Progenitor cell of endocrine pancreas (in vitro differentiated cells): ENCODE results near the gene RFC3. TPM values are rescaled to one million over a fixed set of nuclear protein-coding genes. Genes with fewer than 3 reads are reported as not detected.

ENCODE experiments used
- DNase-seq: peaks from one replicate; pipeline ENCODE4 v3.0.0; 2021; ENCODE audit warnings: low spot score; ENCODE audit not compliant: unreplicated experiment
- H3K27ac Mint-ChIP-seq: 2 replicates; pipeline ENCODE4 v1.8.0; 2021; ENCODE audit warnings: mild to moderate bottlenecking, moderate library complexity, mixed read lengths
- H3K27me3 Mint-ChIP-seq: 2 replicates; pipeline ENCODE4 v1.8.0; 2021; ENCODE audit warnings: mixed read lengths
- H3K36me3 Mint-ChIP-seq: 2 replicates; pipeline ENCODE4 v1.8.0; 2022; ENCODE audit warnings: mixed read lengths; ENCODE audit not compliant: insufficient read depth
- H3K4me1 Mint-ChIP-seq: 2 replicates; pipeline ENCODE4 v1.8.0; 2021; ENCODE audit warnings: low read depth, mixed read lengths
- H3K4me3 Mint-ChIP-seq: 2 replicates; pipeline ENCODE4 v1.8.0; 2021; ENCODE audit warnings: low read depth, mild to moderate bottlenecking, moderate library complexity, mixed read lengths
- H3K9me3 Mint-ChIP-seq: 2 replicates; pipeline ENCODE4 v1.8.0; 2021; ENCODE audit warnings: low read depth, mixed read lengths
- total RNA-seq: library from RNA; stranded (reverse); gene quantifications from 2 replicates; pipeline ENCODE4 v1.2.1, GENCODE V29; 2021
- TF ChIP-seq, protein P1 (sequence below): fragments of 200-600 bp; sonication (generic); IDR thresholded peaks from one replicate; pipeline ENCODE4 v1.5.0; 2021; ENCODE audit warnings: antibody characterized with exemption, mild to moderate bottlenecking; ENCODE audit not compliant: unreplicated experiment

The RFC3 gene
- total RNA-seq, 1 donor from 2014 or later = 21.1 TPM

DNA sequence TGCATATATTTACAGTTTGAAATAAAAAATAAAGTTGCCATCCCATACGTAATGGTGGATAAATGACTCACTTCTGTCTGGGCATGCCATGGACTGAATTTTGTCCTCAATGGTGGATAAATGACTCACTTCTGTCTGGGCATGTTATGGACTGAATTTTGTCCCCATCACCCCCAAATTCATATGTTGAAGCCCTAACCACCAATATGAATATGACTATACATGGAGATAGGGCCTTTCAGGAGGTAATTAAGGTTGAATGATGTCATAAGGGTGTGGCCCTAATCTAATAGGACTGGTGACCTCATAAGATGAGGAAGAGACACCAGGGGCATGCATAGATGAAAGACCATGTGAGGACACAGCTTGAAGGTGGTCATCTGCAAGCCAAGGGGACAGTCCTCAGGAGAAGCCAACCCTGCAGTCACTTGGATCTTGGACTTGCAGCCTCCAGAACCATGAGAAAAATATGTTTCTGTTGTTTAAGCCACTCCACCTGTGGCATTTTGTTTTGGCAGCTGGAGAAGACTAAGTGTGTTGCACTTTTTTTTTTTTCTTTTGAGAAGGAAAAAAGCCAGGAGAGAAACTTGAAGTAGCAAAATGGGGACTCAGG, 41.8 kb downstream of the RFC3 start:
- TF ChIP-seq, protein P1, sequence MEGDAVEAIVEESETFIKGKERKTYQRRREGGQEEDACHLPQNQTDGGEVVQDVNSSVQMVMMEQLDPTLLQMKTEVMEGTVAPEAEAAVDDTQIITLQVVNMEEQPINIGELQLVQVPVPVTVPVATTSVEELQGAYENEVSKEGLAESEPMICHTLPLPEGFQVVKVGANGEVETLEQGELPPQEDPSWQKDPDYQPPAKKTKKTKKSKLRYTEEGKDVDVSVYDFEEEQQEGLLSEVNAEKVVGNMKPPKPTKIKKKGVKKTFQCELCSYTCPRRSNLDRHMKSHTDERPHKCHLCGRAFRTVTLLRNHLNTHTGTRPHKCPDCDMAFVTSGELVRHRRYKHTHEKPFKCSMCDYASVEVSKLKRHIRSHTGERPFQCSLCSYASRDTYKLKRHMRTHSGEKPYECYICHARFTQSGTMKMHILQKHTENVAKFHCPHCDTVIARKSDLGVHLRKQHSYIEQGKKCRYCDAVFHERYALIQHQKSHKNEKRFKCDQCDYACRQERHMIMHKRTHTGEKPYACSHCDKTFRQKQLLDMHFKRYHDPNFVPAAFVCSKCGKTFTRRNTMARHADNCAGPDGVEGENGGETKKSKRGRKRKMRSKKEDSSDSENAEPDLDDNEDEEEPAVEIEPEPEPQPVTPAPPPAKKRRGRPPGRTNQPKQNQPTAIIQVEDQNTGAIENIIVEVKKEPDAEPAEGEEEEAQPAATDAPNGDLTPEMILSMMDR = no peak
- H3K4me1 Mint-ChIP-seq = no peaks in the 10 kb centered on the region
- no peak overlapping the region for H3K4me3 Mint-ChIP-seq
- no peak for DNase-seq
- H3K27me3 Mint-ChIP-seq = no peaks in the 10 kb centered on the region
- no peaks in the 10 kb centered on the region for H3K9me3 Mint-ChIP-seq
- no peak overlapping the region for H3K27ac Mint-ChIP-seq
- H3K36me3 Mint-ChIP-seq = peaks cover 4% of the 10 kb centered on the region

DNA sequence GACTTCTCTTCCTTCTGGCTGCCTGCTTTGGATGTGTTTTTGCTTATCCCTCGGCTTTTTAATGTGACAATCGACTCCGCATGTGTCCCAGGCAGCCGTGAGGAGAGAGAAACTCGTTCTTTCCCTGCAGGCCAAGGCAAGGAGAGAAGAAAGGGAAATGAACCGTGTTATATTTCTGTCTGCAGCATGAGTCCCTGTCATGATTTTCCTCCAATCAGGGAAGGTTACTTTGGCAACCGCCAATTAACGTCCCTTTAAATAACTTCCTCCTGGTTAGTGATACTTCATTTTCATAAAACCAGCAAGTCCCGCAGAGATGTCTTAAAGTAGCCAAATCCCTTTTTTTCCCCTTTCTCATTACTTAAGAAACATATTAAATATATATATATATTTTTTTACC, 42.6 kb downstream of the RFC3 start:
- TF ChIP-seq, protein P1 = no peak
- Mint-ChIP-seq H3K27ac (no peak overlapping the region), H3K9me3 (no peaks in the 10 kb centered on the region), H3K36me3 (peaks cover 4% of the 10 kb centered on the region), H3K27me3 (no peaks in the 10 kb centered on the region), H3K4me3 (no peak overlapping the region), H3K4me1 (no peaks in the 10 kb centered on the region)
- DNase-seq = no peak

DNA sequence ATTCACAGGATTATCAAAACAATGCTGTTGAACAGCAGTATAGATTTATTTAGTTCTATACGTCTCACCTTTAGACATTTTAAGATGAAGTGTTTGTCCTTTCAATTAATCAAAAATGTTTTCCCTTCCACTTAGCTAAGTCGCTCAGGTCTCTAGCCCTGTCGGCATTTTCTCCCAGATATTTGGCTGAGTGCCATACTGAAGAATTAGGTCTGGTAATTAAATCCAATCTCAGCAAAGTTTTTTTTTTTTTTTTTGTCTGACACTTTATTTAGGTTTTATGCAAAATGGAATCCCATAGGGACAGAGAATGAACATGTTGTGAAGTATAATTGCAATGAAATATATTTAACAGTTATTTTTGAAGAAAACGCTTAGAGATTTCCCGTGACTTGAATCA, 44.1 kb downstream of the RFC3 start:
- DNase-seq = no peak
- no peaks in the 10 kb centered on the region for H3K9me3 Mint-ChIP-seq
- no peak overlapping the region for H3K27ac Mint-ChIP-seq
- H3K36me3 Mint-ChIP-seq = no peaks in the 10 kb centered on the region
- TF ChIP-seq, protein P1 = no peak
- H3K4me3 Mint-ChIP-seq = no peak overlapping the region
- H3K27me3 Mint-ChIP-seq = no peaks in the 10 kb centered on the region
- H3K4me1 Mint-ChIP-seq = no peaks in the 10 kb centered on the region

DNA sequence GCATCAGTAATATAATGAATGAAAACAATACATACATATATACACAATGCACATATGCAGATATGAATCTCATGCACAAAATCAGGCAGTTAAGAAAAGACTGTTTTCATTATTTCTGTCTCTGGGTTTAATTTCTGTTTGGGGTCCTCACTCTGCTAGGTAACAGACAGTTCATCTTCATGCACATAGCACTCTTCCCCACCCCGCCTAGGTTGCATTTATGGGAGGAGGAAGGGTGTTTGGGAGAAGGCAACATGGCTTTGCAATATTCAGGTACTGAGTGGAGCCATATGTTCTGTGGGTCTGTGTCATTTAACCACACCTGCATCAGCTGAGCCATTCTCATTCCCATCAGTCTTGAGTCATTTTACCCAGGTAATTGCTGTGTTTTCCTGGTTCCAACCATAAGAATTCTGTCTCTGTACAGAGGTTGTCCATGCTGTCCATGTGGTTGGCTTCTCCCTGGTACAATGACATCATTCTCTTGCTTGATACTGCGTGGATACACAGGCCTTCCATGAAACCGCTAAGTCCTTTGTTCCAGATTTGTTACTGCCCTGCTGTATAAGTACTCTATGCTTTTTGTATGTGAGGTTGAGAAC, 45.3 kb downstream of the RFC3 start:
- no peak overlapping the region for H3K4me3 Mint-ChIP-seq
- H3K36me3 Mint-ChIP-seq = peaks cover 2% of the 10 kb centered on the region
- H3K27me3 Mint-ChIP-seq = no peaks in the 10 kb centered on the region
- H3K27ac Mint-ChIP-seq = no peak overlapping the region
- no peaks in the 10 kb centered on the region for H3K9me3 Mint-ChIP-seq
- TF ChIP-seq, protein P1 = no peak
- no peak for DNase-seq
- H3K4me1 Mint-ChIP-seq = no peaks in the 10 kb centered on the region

DNA sequence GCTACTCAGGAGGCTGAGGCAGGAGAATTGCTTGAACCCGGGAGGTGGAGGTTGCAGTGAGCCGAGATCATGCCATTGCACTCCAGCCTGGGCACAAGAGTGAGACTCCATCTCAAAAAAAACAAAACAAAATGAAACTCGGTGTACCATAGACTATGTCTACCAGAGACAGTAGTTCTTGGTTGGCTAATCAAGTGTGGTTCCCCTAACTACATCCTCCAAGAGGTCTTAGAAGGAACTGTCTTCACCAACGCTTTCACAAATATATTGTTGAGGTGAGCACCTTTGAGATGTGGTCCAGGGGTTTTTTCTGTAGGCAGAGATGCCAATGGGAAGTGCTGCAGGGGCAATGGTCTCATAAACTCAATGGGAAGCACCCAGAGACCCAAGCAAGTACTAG, 48.0 kb downstream of the RFC3 start:
- TF ChIP-seq, protein P1 = no peak
- Mint-ChIP-seq H3K4me3 (no peak overlapping the region), H3K9me3 (no peaks in the 10 kb centered on the region), H3K4me1 (no peaks in the 10 kb centered on the region), H3K27me3 (no peaks in the 10 kb centered on the region), H3K27ac (no peak overlapping the region), H3K36me3 (peaks cover 5% of the 10 kb centered on the region)
- DNase-seq = no peak
